Measurements from ENCODE around the gene DNTTIP2. TPM values are rescaled to one million over a fixed set of nuclear protein-coding genes. Genes with fewer than 3 reads are reported as not detected.

DNTTIP2 gene
- total and polyA plus RNA-seq, 5 experiments from 2014 or later = 68.8 to 87.6 (median 72.9) TPM

GRCh38 chr1:93816970-93817678, 61.9 kb downstream of the DNTTIP2 start:
- no peak overlapping the region for H3K4me3 Mint-ChIP-seq
- DNase-seq = no peak

More at GRCh38 chr1:93816970-93817678, 61.9 kb downstream of the DNTTIP2 start:
- Mint-ChIP-seq H3K27ac (peak overlapping the region in 6 of 10 donors; percentile 2 to 65 (median 48)), H3K9me3 (no peaks in the 10 kb centered on the region), H3K27me3 (no peaks in the 10 kb centered on the region), H3K36me3 (no peaks in the 10 kb centered on the region), H3K4me1 (peaks cover 7 to 23% (median 16%) of the 10 kb centered on the region in 4 donors)
- ATAC-seq = no peak
- POLR2A ChIA-PET = interaction anchor here (0.8 kb wide), 1 partner anchor 29 kb away, joined by 3 read pairs; no protein-coding TSS in a partner anchor

Small RNA genes within 50 kb of the gene (microRNA-seq; reads per million reads assigned to microRNA genes)
- 14.7 reads per million, percentile 36 among the genes with 10 or more reads in this experiment for gene MIR760 (ENCODE audit: borderline microRNAs expressed)

Other genes starting within 250 kb of the DNTTIP2 start
- 1 to 10 TPM in 1 of 2 experiments, under 1 TPM in 1; 0.86 to 1.3 TPM for gene BCAR3, start 197.4 kb downstream of the DNTTIP2 start, total RNA-seq
- under 1 TPM; 0.28 to 0.66 (median 0.34) TPM for gene BCAR3, start 197.4 kb downstream of the DNTTIP2 start, polyA plus RNA-seq
- 10 to 100 TPM; 18.5 to 19.3 TPM for gene GCLM, start 30.2 kb upstream of the DNTTIP2 start, total RNA-seq
- gene GCLM, start 30.2 kb upstream of the DNTTIP2 start, polyA plus RNA-seq = 10 to 100 TPM; 11.3 to 18.2 (median 14.2) TPM
- gene ABCA4, start 241.9 kb upstream of the DNTTIP2 start, total RNA-seq = not detected
- not detected for gene ABCA4, start 241.9 kb upstream of the DNTTIP2 start, polyA plus RNA-seq

All from naive thymus-derived CD8-positive, alpha-beta T cell (primary cell).